Neural cell (in vitro differentiated cells): ENCODE results near the gene POLR1A. TPM values are rescaled to one million over a fixed set of nuclear protein-coding genes. Genes with fewer than 3 reads are reported as not detected.

Experiments
- H2AFZ ChIP-seq: fragments of 200-600, 300-800 bp; sonication (generic), shearing (Covaris generic); 2 replicates; pipeline ENCODE4 v1.6.0; 2014; ENCODE audit warnings: low read depth, mild to moderate bottlenecking, antibody characterized with exemption, low read length, moderate library complexity
- H3F3A ChIP-seq: fragments of 200-600 bp; shearing (Covaris generic); 2 replicates; pipeline ENCODE4 v1.6.1; 2016; ENCODE audit warnings: mild to moderate bottlenecking, moderate library complexity, mixed read lengths, antibody characterized with exemption, low read length; ENCODE audit not compliant: insufficient read depth, poor library complexity, severe bottlenecking
- H3K27ac ChIP-seq: fragments of 200-600, 300-800 bp; sonication (generic), shearing (Covaris generic); 2 replicates; pipeline ENCODE4 v1.5.1; 2014; ENCODE audit warnings: mild to moderate bottlenecking, low read length, moderate library complexity
- H3K27me3 ChIP-seq: fragments of 300-800, 200-600 bp; sonication (generic), shearing (Covaris generic); 2 replicates; pipeline ENCODE4 v1.6.0; 2014; ENCODE audit warnings: mild to moderate bottlenecking, low read depth, low read length, moderate library complexity; ENCODE audit not compliant: insufficient read depth
- H3K36me3 ChIP-seq: fragments of 300-800, 200-600 bp; sonication (generic), shearing (Covaris generic); 2 replicates; pipeline ENCODE4 v1.5.1; 2014; ENCODE audit warnings: mild to moderate bottlenecking, antibody characterized with exemption, low read length, moderate library complexity; ENCODE audit not compliant: insufficient read depth
- H3K4me2 ChIP-seq: fragments of 300-800, 200-600 bp; sonication (generic), shearing (Covaris generic); 2 replicates; pipeline ENCODE4 v1.6.0; 2014; ENCODE audit warnings: mild to moderate bottlenecking, low read length
- H3K4me3 ChIP-seq: fragments of 300-800, 200-600 bp; sonication (generic), shearing (Covaris generic); 2 replicates; pipeline ENCODE4 v1.5.1; 2014; ENCODE audit warnings: mild to moderate bottlenecking, low read length, moderate library complexity
- H3K79me2 ChIP-seq: fragments of 200-600 bp; shearing (Covaris generic); replicated peaks from 2 replicates; pipeline ENCODE4 v1.6.0; 2014; ENCODE audit warnings: mild to moderate bottlenecking, low read length, moderate library complexity; ENCODE audit not compliant: insufficient read depth
- H3K9ac ChIP-seq: fragments of 300-800, 200-600 bp; sonication (generic), shearing (Covaris generic); 2 replicates; pipeline ENCODE4 v1.6.1; 2016; ENCODE audit warnings: mild to moderate bottlenecking, low read length, mixed read lengths
- H3K9me2 ChIP-seq: fragments of 200-600 bp; shearing (Covaris generic); 2 replicates; pipeline ENCODE4 v1.6.1; 2016; ENCODE audit warnings: mild to moderate bottlenecking, low read length, mixed read lengths; ENCODE audit not compliant: insufficient read depth
- H3K9me3 ChIP-seq: fragments of 200-600, 300-800 bp; sonication (generic), shearing (Covaris generic); 2 replicates; pipeline ENCODE4 v1.6.1; 2016; ENCODE audit warnings: mild to moderate bottlenecking, mixed run types, low read length, moderate library complexity, mixed read lengths
- H4K20me1 ChIP-seq: fragments of 200-600 bp; shearing (Covaris generic); 2 replicates; pipeline ENCODE4 v1.6.1; 2016; ENCODE audit warnings: mild to moderate bottlenecking, mixed run types; ENCODE audit not compliant: insufficient read depth
- CTCF ChIP-seq: fragments of 450-650 bp; IDR thresholded peaks from 2 replicates; pipeline ENCODE4 v1.5.1; 2014; ENCODE audit warnings: antibody characterized with exemption, mild to moderate bottlenecking, moderate library complexity; ENCODE audit not compliant: poor library complexity, severe bottlenecking
- EP300 ChIP-seq: fragments of 450-650 bp; conservative IDR thresholded peaks from 2 replicates; pipeline ENCODE4 v1.6.1; 2014; ENCODE audit warnings: antibody characterized with exemption, mild to moderate bottlenecking, moderate library complexity; ENCODE audit not compliant: poor library complexity, severe bottlenecking
- EZH2 ChIP-seq: fragments of 200-600, 300-800 bp; shearing (Covaris generic), sonication (generic); IDR thresholded peaks from 2 replicates; pipeline ENCODE4 v1.6.1; 2014; ENCODE audit warnings: antibody characterized with exemption, low read length, borderline replicate concordance, mild to moderate bottlenecking; ENCODE audit not compliant: insufficient read depth, poor library complexity, severe bottlenecking
- MXI1 ChIP-seq: fragments of 450-650 bp; conservative IDR thresholded peaks from 2 replicates; pipeline ENCODE4 v1.6.1; 2014; ENCODE audit warnings: antibody characterized with exemption, mild to moderate bottlenecking; ENCODE audit not compliant: poor library complexity, severe bottlenecking
- POLR2AphosphoS5 ChIP-seq: IDR thresholded peaks from 2 replicates; pipeline ENCODE4 v1.6.1; 2012
- RAD21 ChIP-seq: fragments of 450-650 bp; conservative IDR thresholded peaks from 2 replicates; pipeline ENCODE4 v1.6.1; 2014; ENCODE audit warnings: antibody characterized with exemption, mild to moderate bottlenecking, moderate library complexity
- REST ChIP-seq: IDR thresholded peaks from 2 replicates; pipeline ENCODE4 v1.6.1; 2012; ENCODE audit warnings: borderline replicate concordance
- SMC3 ChIP-seq: fragments of 450-650 bp; conservative IDR thresholded peaks from 2 replicates; pipeline ENCODE4 v1.6.1; 2014; ENCODE audit warnings: antibody characterized with exemption, mild to moderate bottlenecking, moderate library complexity; ENCODE audit not compliant: poor library complexity
- TAF1 ChIP-seq: IDR thresholded peaks from 2 replicates; pipeline ENCODE4 v1.6.1; 2012; ENCODE audit warnings: low read depth
- polyA plus RNA-seq: library from polyadenylated mRNA; depleted of rRNA; stranded (reverse); fragments of >200 nt; gene quantifications from 2 replicates; pipeline ENCODE4 v1.2.3, GENCODE V29; 2014

The POLR1A gene
- polyA plus RNA-seq, 1 donor from 2014 or later: 5.4 TPM

- no peaks in the 10 kb centered on the region for H3K36me3 ChIP-seq
These were observed 52.5 kb downstream of the POLR1A start for GRCh38 chr2:86053166-86053565.

GRCh38 chr2:86052676-86053075 is 53.0 kb downstream of the POLR1A start:
- Histone ChIP-seq H3F3A (no peaks in the 10 kb centered on the region), H3K4me2 (no peak overlapping the region), H4K20me1 (no peaks in the 10 kb centered on the region), H3K27me3 (no peaks in the 10 kb centered on the region), H3K27ac (no peak overlapping the region), H3K9me2 (no peaks in the 10 kb centered on the region), H3K9ac (no peak overlapping the region), H3K36me3 (no peaks in the 10 kb centered on the region), H3K9me3 (no peaks in the 10 kb centered on the region), H3K4me3 (no peak overlapping the region), H3K79me2 (no peaks in the 10 kb centered on the region), H2AFZ (no peak overlapping the region)
- TF ChIP-seq CTCF (no peak), RAD21 (no peak), REST (no peak), EZH2 (no peak), SMC3 (no peak), POLR2AphosphoS5 (no peak), TAF1 (no peak)

More at GRCh38 chr2:86053166-86053565, 52.5 kb downstream of the POLR1A start:
- no peaks in the 10 kb centered on the region for H3K9me2 ChIP-seq
- H3K4me2 ChIP-seq: no peak overlapping the region
- H3F3A ChIP-seq: no peaks in the 10 kb centered on the region
- no peak overlapping the region for H3K9ac ChIP-seq
- H4K20me1 ChIP-seq: no peaks in the 10 kb centered on the region
- H3K9me3 ChIP-seq: no peaks in the 10 kb centered on the region
- no peak overlapping the region for H3K27ac ChIP-seq
- H3K27me3 ChIP-seq: no peaks in the 10 kb centered on the region
- no peak overlapping the region for H3K4me3 ChIP-seq
- no peak overlapping the region for H2AFZ ChIP-seq
- TF ChIP-seq MXI1: no peak
- TF ChIP-seq TAF1: no peak
- no peak for TF ChIP-seq CTCF
- no peak for TF ChIP-seq REST
- TF ChIP-seq SMC3: no peak
- no peak for TF ChIP-seq EZH2
- no peak for TF ChIP-seq POLR2AphosphoS5
- no peak for TF ChIP-seq RAD21
- TF ChIP-seq EP300: no peak
- no peaks in the 10 kb centered on the region for H3K79me2 ChIP-seq
